NT2/D1 (cell line): ENCODE data around the gene UGT1A10.

Source experiments
- SUZ12 ChIP-seq: IDR thresholded peaks from 2 replicates; pipeline ENCODE4 v1.6.1; 2011; ENCODE audit not compliant: insufficient read length, insufficient read depth; ENCODE audit errors: extremely low read depth
- YY1 ChIP-seq: IDR thresholded peaks from 2 replicates; pipeline ENCODE4 v1.6.1; 2011; ENCODE audit not compliant: insufficient read length, insufficient read depth

DNA sequence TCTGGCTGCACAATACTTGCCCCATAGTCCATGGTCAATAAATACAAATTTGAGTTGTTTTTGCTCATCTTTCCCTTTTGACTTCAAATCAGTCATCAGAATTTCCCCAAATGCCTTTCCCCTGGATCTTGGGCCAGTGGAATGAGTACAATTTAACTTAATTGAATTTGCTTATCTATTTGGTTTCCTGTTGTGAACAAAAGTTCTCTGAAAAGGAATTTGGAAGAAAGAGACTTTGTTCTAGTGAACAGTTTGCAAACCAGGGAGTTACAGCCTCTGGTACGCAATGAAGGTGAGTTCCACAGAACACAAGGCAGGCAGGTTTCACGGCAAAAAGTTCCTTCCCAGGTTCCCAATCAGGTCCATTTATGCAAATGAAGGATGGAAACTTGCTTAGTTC is 122.6 kb downstream of the UGT1A10 start:
- no peak for TF ChIP-seq SUZ12
- TF ChIP-seq YY1: no peak
